ENCODE results near the gene FAM219A. TPM values are rescaled to one million over a fixed set of nuclear protein-coding genes. Genes with fewer than 3 reads are reported as not detected.

Gene FAM219A
- total RNA-seq, 1 experiment from 2014 or later: 20.6 TPM

- no peak for TF ChIP-seq PRDM15 (CRISPR knock-in tag; IDR thresholded peaks at IDR 0.05)
- no peak for TF ChIP-seq ELF4 (CRISPR knock-in tag; IDR thresholded peaks at IDR 0.05; ENCODE audit: low read depth)
- no peak for TF ChIP-seq GRHL2 (CRISPR knock-in tag; IDR thresholded peaks at IDR 0.05; ENCODE audit: insufficient replicate concordance, severe bottlenecking)
- TF ChIP-seq ZBTB21 (CRISPR knock-in tag; IDR thresholded peaks at IDR 0.05; ENCODE audit: borderline replicate concordance): no peak
- no peak for TF ChIP-seq STAT6 (CRISPR knock-in tag; conservative IDR thresholded peaks at IDR 0.05; ENCODE audit: low read depth)
- TF ChIP-seq ZNF232 (CRISPR knock-in tag; IDR thresholded peaks at IDR 0.05): no peak
Measured at GRCh38 chr9:34456151-34456550, 2.2 kb downstream of the FAM219A start (continued).

- no peaks in the 10 kb centered on the region for H3K9me3 Mint-ChIP-seq
- H3K27ac Mint-ChIP-seq: no peak overlapping the region
- H3K4me3 Mint-ChIP-seq: no peak overlapping the region
- no peak for DNase-seq (ENCODE audit: low spot score)
- POLR2A ChIA-PET: no interaction called here
- H3K36me3 Mint-ChIP-seq: no peaks in the 10 kb centered on the region
- TF ChIP-seq CREB1 (CRISPR knock-in tag; IDR thresholded peaks at IDR 0.05) (no peak), NFATC4 (CRISPR knock-in tag; IDR thresholded peaks at IDR 0.05) (no peak)
- no peak for ATAC-seq
- CTCF ChIA-PET: interaction anchor here (0.9 to 5.6 kb wide), 5 partner anchors 11 to 137 kb away, joined by 3 to 34 read pairs (median 5); no protein-coding TSS in a partner anchor
- H3K27me3 Mint-ChIP-seq (ENCODE audit: low read depth): peaks cover 22% of the 10 kb centered on the region
- H3K4me1 Mint-ChIP-seq: peaks cover 32% of the 10 kb centered on the region
Measured at GRCh38 chr9:34454571-34455065, 3.8 kb downstream of the FAM219A start.

- ATAC-seq (no peak), DNase-seq (ENCODE audit: low spot score) (no peak)
- Mint-ChIP-seq H3K27ac (no peak overlapping the region), H3K36me3 (no peaks in the 10 kb centered on the region), H3K4me1 (peaks cover 25% of the 10 kb centered on the region), H3K27me3 (ENCODE audit: low read depth) (peaks cover 14% of the 10 kb centered on the region), H3K4me3 (no peak overlapping the region), H3K9me3 (no peaks in the 10 kb centered on the region)
- ChIA-PET POLR2A (no interaction called here), CTCF (interaction anchor here (3.1 kb wide), 1 partner anchor 49 kb away, joined by 19 read pairs; no protein-coding TSS in a partner anchor)
- no peak for TF ChIP-seq ZNF317 (CRISPR knock-in tag; IDR thresholded peaks at IDR 0.05; ENCODE audit: borderline replicate concordance, low read depth)
- TF ChIP-seq, protein P1, sequence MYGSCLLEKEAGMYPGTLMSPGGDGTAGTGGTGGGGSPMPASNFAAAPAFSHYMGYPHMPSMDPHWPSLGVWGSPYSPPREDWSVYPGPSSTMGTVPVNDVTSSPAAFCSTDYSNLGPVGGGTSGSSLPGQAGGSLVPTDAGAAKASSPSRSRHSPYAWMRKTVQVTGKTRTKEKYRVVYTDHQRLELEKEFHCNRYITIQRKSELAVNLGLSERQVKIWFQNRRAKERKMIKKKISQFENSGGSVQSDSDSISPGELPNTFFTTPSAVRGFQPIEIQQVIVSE (CRISPR knock-in tag; IDR thresholded peaks at IDR 0.05; ENCODE audit: borderline replicate concordance): no peak
- TF ChIP-seq GTF2I (CRISPR knock-in tag; conservative IDR thresholded peaks at IDR 0.05): no peak
- TF ChIP-seq, protein P2, sequence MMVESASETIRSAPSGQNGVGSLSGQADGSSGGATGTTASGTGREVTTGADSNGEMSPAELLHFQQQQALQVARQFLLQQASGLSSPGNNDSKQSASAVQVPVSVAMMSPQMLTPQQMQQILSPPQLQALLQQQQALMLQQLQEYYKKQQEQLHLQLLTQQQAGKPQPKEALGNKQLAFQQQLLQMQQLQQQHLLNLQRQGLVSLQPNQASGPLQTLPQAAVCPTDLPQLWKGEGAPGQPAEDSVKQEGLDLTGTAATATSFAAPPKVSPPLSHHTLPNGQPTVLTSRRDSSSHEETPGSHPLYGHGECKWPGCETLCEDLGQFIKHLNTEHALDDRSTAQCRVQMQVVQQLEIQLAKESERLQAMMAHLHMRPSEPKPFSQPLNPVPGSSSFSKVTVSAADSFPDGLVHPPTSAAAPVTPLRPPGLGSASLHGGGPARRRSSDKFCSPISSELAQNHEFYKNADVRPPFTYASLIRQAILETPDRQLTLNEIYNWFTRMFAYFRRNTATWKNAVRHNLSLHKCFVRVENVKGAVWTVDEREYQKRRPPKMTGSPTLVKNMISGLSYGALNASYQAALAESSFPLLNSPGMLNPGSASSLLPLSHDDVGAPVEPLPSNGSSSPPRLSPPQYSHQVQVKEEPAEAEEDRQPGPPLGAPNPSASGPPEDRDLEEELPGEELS (CRISPR knock-in tag; IDR thresholded peaks at IDR 0.05): no peak
- TF ChIP-seq ZNF396 (CRISPR knock-in tag; IDR thresholded peaks at IDR 0.05; ENCODE audit: borderline replicate concordance): no peak
- no peak for TF ChIP-seq NR3C1 (CRISPR knock-in tag; conservative IDR thresholded peaks at IDR 0.05; ENCODE audit: low read depth)
- no peak for TF ChIP-seq ZNF423 (CRISPR knock-in tag; IDR thresholded peaks at IDR 0.05)
- no peak for TF ChIP-seq TCF7 (CRISPR knock-in tag; IDR thresholded peaks at IDR 0.05; ENCODE audit: low read depth)
- TF ChIP-seq GABPB1 (CRISPR knock-in tag; IDR thresholded peaks at IDR 0.05): no peak
- no peak for TF ChIP-seq ETV6 (CRISPR knock-in tag; IDR thresholded peaks at IDR 0.05)
- no peak for TF ChIP-seq NFE2L1 (CRISPR knock-in tag; IDR thresholded peaks at IDR 0.05)
- TF ChIP-seq, protein P3, sequence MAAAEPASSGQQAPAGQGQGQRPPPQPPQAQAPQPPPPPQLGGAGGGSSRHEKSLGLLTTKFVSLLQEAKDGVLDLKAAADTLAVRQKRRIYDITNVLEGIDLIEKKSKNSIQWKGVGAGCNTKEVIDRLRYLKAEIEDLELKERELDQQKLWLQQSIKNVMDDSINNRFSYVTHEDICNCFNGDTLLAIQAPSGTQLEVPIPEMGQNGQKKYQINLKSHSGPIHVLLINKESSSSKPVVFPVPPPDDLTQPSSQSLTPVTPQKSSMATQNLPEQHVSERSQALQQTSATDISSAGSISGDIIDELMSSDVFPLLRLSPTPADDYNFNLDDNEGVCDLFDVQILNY (CRISPR knock-in tag; IDR thresholded peaks at IDR 0.05): no peak
Measured at GRCh38 chr9:34452568-34452967, 5.8 kb downstream of the FAM219A start.
